Tongue (tissue), 2 donors: ENCODE results near the gene SEMA4B. TPM values are rescaled to one million over a fixed set of nuclear protein-coding genes. Genes with fewer than 3 reads are reported as not detected.
"Not testable (repeated sequence)": the region's sequence is repeated elsewhere in the genome, so short reads cannot be mapped to it uniquely, and the experiment has no call there.

Source experiments
- DNase-seq: peaks from one replicate; pipeline ENCODE4 v3.0.0-alpha.2; 2015
- total RNA-seq: library from RNA; depleted of rRNA; stranded (reverse); fragments of >200 nt; gene quantifications from one replicate; pipeline ENCODE4 v1.2.3, GENCODE V29; 2014

SEMA4B gene
- total RNA-seq = 26.6 TPM

- peak; percentile 83 for DNase-seq
These were observed at the start of gene SEMA4B for GRCh38 chr15:90201130-90201943. Gene SEMA4B (plus strand): TSS chr15:90201330. CDS start chr15:90201579, 249 bp downstream.

- DNase-seq = no peak
These were observed 49.0 kb upstream of the SEMA4B start for GRCh38 chr15:90151989-90152645.

GRCh38 chr15:90153658-90154057, 47.5 kb upstream of the SEMA4B start:
- DNase-seq = no peak

- DNase-seq = no peak
These were observed 46.9 kb upstream of the SEMA4B start for GRCh38 chr15:90154246-90154645.

GRCh38 chr15:90154861-90155626, 46.1 kb upstream of the SEMA4B start:
- no peak for DNase-seq

- DNase-seq = no peak
These were observed 41.9 kb upstream of the SEMA4B start for GRCh38 chr15:90159213-90159612.

- no peak for DNase-seq
These were observed 40.1 kb upstream of the SEMA4B start for GRCh38 chr15:90160781-90161727.

- no peak for DNase-seq
These were observed 39.2 kb upstream of the SEMA4B start for GRCh38 chr15:90161950-90162361.

GRCh38 chr15:90162956-90163355, 38.2 kb upstream of the SEMA4B start:
- no peak for DNase-seq

- not testable (repeated sequence) for DNase-seq
These were observed 36.9 kb upstream of the SEMA4B start for GRCh38 chr15:90164239-90164638.

- no peak for DNase-seq
These were observed 36.0 kb upstream of the SEMA4B start for GRCh38 chr15:90165157-90165556.

- peak; percentile 41 for DNase-seq
These were observed 35.3 kb upstream of the SEMA4B start for GRCh38 chr15:90165659-90166489.

GRCh38 chr15:90167121-90167520, 34.0 kb upstream of the SEMA4B start:
- DNase-seq = no peak

- DNase-seq = no peak
These were observed 29.5 kb upstream of the SEMA4B start for GRCh38 chr15:90171623-90172022.

GRCh38 chr15:90173372-90173771, 27.8 kb upstream of the SEMA4B start:
- DNase-seq = no peak

- peak; percentile 88 for DNase-seq
These were observed 26.8 kb upstream of the SEMA4B start for GRCh38 chr15:90174140-90174875.

GRCh38 chr15:90177012-90177411, 24.1 kb upstream of the SEMA4B start:
- DNase-seq = no peak

GRCh38 chr15:90178468-90179435, 22.4 kb upstream of the SEMA4B start:
- no peak for DNase-seq

- no peak for DNase-seq
These were observed 19.4 kb upstream of the SEMA4B start for GRCh38 chr15:90181776-90182175.
